KMS-11 (cell line): ENCODE measurements around the gene CAMK2N2.

Experiments used
- H2AFZ ChIP-seq: fragments of 200-600 bp; sonication (generic); 2 replicates; pipeline ENCODE4 v1.6.1; 2016; ENCODE audit warnings: antibody characterized with exemption, mixed run types, low read depth
- H3K27ac ChIP-seq: fragments of 200-600 bp; sonication (generic); 2 replicates; pipeline ENCODE4 v1.6.1; 2016; ENCODE audit warnings: mild to moderate bottlenecking, mixed run types
- H3K27me3 ChIP-seq: fragments of 200-600 bp; sonication (generic); 2 replicates; pipeline ENCODE4 v1.6.1; 2017; ENCODE audit warnings: mild to moderate bottlenecking, low read depth, mixed run types, moderate library complexity; ENCODE audit not compliant: insufficient read depth
- H3K36me3 ChIP-seq: fragments of 200-600 bp; sonication (generic); 2 replicates; pipeline ENCODE4 v1.6.1; 2017; ENCODE audit warnings: mild to moderate bottlenecking, mixed run types; ENCODE audit not compliant: insufficient read depth
- H3K4me1 ChIP-seq: fragments of 200-600 bp; sonication (generic); 2 replicates; pipeline ENCODE4 v1.6.1; 2016; ENCODE audit warnings: mild to moderate bottlenecking, low read depth, mixed run types; ENCODE audit not compliant: poor library complexity, severe bottlenecking
- H3K4me2 ChIP-seq: fragments of 200-600 bp; sonication (generic); 2 replicates; pipeline ENCODE4 v1.7.0; 2016; ENCODE audit warnings: mild to moderate bottlenecking, mixed run types
- H3K4me3 ChIP-seq: fragments of 200-600 bp; sonication (generic); IDR thresholded peaks from 2 replicates; pipeline ENCODE4 v1.6.1; 2017; ENCODE audit warnings: low read depth, low read length, mixed read lengths; ENCODE audit not compliant: insufficient read depth
- H3K79me2 ChIP-seq: fragments of 200-600 bp; sonication (generic); 2 replicates; pipeline ENCODE4 v1.6.1; 2016; ENCODE audit warnings: low read depth, mixed run types; ENCODE audit not compliant: insufficient read depth
- H3K9ac ChIP-seq: fragments of 200-600 bp; sonication (generic); 2 replicates; pipeline ENCODE4 v1.6.1; 2016; ENCODE audit warnings: mild to moderate bottlenecking, mixed run types
- H4K20me1 ChIP-seq: fragments of 200-600 bp; sonication (generic); 2 replicates; pipeline ENCODE4 v1.6.1; 2016; ENCODE audit warnings: mild to moderate bottlenecking, mixed run types; ENCODE audit not compliant: insufficient read depth
- CTCF ChIP-seq: fragments of 200-600 bp; sonication (generic); conservative IDR thresholded peaks from 2 replicates; pipeline ENCODE4 v1.6.1; 2017; ENCODE audit warnings: low read depth, mild to moderate bottlenecking, antibody characterized with exemption, low read length, moderate library complexity, mixed read lengths

CAMK2N2 gene

GRCh38 chr3:184290331-184290730 lies 29.0 kb upstream of the CAMK2N2 start:
- Histone ChIP-seq H3K79me2 (no peaks in the 10 kb centered on the region), H3K27ac (no peak overlapping the region), H3K4me3 (no peak overlapping the region), H3K27me3 (no peaks in the 10 kb centered on the region; the same call in 1 of the 2 replicates), H2AFZ (no peak overlapping the region), H3K4me2 (no peak overlapping the region), H3K36me3 (no peaks in the 10 kb centered on the region), H3K4me1 (no peaks in the 10 kb centered on the region), H4K20me1 (no peaks in the 10 kb centered on the region), H3K9ac (no peak overlapping the region)
- TF ChIP-seq CTCF, result no peak

GRCh38 chr3:184289426-184289938 lies 28.1 kb upstream of the CAMK2N2 start:
- H3K79me2 ChIP-seq, result no peaks in the 10 kb centered on the region
- H3K27me3 ChIP-seq, result no peaks in the 10 kb centered on the region; the same call in 1 of the 2 replicates
- H4K20me1 ChIP-seq, result no peaks in the 10 kb centered on the region
- H3K4me3 ChIP-seq, result no peak overlapping the region
- H3K4me1 ChIP-seq, result no peaks in the 10 kb centered on the region
- peak overlapping the region; percentile 18; the same call in 1 of the 2 replicates for H2AFZ ChIP-seq
- H3K36me3 ChIP-seq, result no peaks in the 10 kb centered on the region
- H3K4me2 ChIP-seq, result no peak overlapping the region
- H3K27ac ChIP-seq, result no peak overlapping the region
- peak; percentile 89 for TF ChIP-seq CTCF
- H3K9ac ChIP-seq, result no peak overlapping the region

GRCh38 chr3:184284696-184285095 lies 23.3 kb upstream of the CAMK2N2 start:
- H4K20me1 ChIP-seq, result no peaks in the 10 kb centered on the region
- peak; percentile 42; the same call in 1 of the 2 replicates for TF ChIP-seq CTCF
- H2AFZ ChIP-seq, result no peak overlapping the region
- no peak overlapping the region for H3K4me3 ChIP-seq
- no peaks in the 10 kb centered on the region for H3K4me1 ChIP-seq
- H3K4me2 ChIP-seq, result no peak overlapping the region
- no peaks in the 10 kb centered on the region; the same call in 1 of the 2 replicates for H3K27me3 ChIP-seq
- no peaks in the 10 kb centered on the region for H3K36me3 ChIP-seq
- no peak overlapping the region for H3K27ac ChIP-seq
- H3K79me2 ChIP-seq, result no peaks in the 10 kb centered on the region
- no peak overlapping the region for H3K9ac ChIP-seq

GRCh38 chr3:184283681-184284080 lies 22.3 kb upstream of the CAMK2N2 start:
- H3K27ac ChIP-seq, result no peak overlapping the region
- H3K4me2 ChIP-seq, result no peak overlapping the region
- H3K9ac ChIP-seq, result no peak overlapping the region
- no peaks in the 10 kb centered on the region; the same call in 1 of the 2 replicates for H3K27me3 ChIP-seq
- H4K20me1 ChIP-seq, result no peaks in the 10 kb centered on the region
- H3K4me3 ChIP-seq, result no peak overlapping the region
- no peaks in the 10 kb centered on the region for H3K4me1 ChIP-seq
- no peak for TF ChIP-seq CTCF
- H3K79me2 ChIP-seq, result no peaks in the 10 kb centered on the region
- H3K36me3 ChIP-seq, result no peaks in the 10 kb centered on the region
- H2AFZ ChIP-seq, result no peak overlapping the region
